PFSK-1 (cell line): ENCODE data around the gene PHF14.

Experiments
- FOXP2 ChIP-seq: optimal IDR thresholded peaks from 2 replicates; pipeline ENCODE3; 2011; ENCODE audit warnings: borderline replicate concordance, control low read depth, inconsistent platforms; ENCODE audit not compliant: insufficient read depth; ENCODE audit errors: extremely low read length, extremely low read depth
- POLR2AphosphoS5 ChIP-seq: IDR thresholded peaks from 2 replicates; pipeline ENCODE4 v1.6.1; 2012; ENCODE audit warnings: low read depth, mild to moderate bottlenecking, control low read depth, low read length, moderate library complexity
- SIN3A ChIP-seq: IDR thresholded peaks from 2 replicates; pipeline ENCODE4 v1.6.1; 2012; ENCODE audit warnings: mild to moderate bottlenecking, low read length, moderate library complexity, borderline replicate concordance; ENCODE audit not compliant: insufficient read depth
- TAF1 ChIP-seq: IDR thresholded peaks from 2 replicates; pipeline ENCODE4 v1.6.1; 2012; ENCODE audit warnings: low read length, control low read depth, borderline replicate concordance; ENCODE audit not compliant: insufficient read depth
- TF ChIP-seq, protein P1 (sequence below), 2 experiments: IDR thresholded peaks; 2 replicates each; pipeline versions ENCODE4 v1.6.1 to v1.8.0; 2011 to 2012; ENCODE audit warnings: low read depth in 2 of 2, low read length in 2 of 2, control low read depth in 1 of 2, inconsistent platforms in 1 of 2, mild to moderate bottlenecking in 1 of 2, moderate library complexity in 1 of 2; ENCODE audit not compliant: insufficient read depth in 1 of 2

The PHF14 gene

GRCh38 chr7:11213266-11213665 is 239.6 kb downstream of the PHF14 start:
- no peak for TF ChIP-seq SIN3A
- TF ChIP-seq FOXP2: no peak
- TF ChIP-seq, protein P1, sequence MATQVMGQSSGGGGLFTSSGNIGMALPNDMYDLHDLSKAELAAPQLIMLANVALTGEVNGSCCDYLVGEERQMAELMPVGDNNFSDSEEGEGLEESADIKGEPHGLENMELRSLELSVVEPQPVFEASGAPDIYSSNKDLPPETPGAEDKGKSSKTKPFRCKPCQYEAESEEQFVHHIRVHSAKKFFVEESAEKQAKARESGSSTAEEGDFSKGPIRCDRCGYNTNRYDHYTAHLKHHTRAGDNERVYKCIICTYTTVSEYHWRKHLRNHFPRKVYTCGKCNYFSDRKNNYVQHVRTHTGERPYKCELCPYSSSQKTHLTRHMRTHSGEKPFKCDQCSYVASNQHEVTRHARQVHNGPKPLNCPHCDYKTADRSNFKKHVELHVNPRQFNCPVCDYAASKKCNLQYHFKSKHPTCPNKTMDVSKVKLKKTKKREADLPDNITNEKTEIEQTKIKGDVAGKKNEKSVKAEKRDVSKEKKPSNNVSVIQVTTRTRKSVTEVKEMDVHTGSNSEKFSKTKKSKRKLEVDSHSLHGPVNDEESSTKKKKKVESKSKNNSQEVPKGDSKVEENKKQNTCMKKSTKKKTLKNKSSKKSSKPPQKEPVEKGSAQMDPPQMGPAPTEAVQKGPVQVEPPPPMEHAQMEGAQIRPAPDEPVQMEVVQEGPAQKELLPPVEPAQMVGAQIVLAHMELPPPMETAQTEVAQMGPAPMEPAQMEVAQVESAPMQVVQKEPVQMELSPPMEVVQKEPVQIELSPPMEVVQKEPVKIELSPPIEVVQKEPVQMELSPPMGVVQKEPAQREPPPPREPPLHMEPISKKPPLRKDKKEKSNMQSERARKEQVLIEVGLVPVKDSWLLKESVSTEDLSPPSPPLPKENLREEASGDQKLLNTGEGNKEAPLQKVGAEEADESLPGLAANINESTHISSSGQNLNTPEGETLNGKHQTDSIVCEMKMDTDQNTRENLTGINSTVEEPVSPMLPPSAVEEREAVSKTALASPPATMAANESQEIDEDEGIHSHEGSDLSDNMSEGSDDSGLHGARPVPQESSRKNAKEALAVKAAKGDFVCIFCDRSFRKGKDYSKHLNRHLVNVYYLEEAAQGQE (IDR thresholded peaks at IDR 0.05; ENCODE audit: insufficient read depth in 1 of 2, low read depth in 2 of 2, low read length in 2 of 2): no peak
- TF ChIP-seq TAF1: no peak
- no peak for TF ChIP-seq POLR2AphosphoS5

DNA sequence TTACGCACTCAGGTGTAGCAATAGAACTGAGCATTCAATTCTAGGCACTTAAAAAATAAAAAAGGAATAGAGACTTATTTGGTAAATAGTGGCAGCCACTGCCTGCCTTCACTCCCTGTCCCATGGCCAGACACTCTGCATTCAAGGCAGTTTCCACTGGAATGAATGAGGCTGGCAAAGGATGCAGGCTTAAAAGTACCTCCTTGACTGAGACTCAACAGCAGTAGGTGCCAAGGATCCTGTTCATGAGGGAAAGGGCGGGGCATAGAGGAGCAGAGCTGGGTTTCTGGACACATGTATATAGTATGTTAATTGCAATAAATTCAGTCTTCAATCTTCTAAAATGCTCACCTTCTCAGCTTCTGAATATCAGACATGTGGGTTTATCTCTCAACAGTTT is 242.6 kb downstream of the PHF14 start:
- TF ChIP-seq POLR2AphosphoS5: no peak
- no peak for TF ChIP-seq FOXP2
- TF ChIP-seq, protein P1 (IDR thresholded peaks at IDR 0.05; ENCODE audit: insufficient read depth in 1 of 2, low read depth in 2 of 2, low read length in 2 of 2): no peak
- TF ChIP-seq TAF1: no peak
- no peak for TF ChIP-seq SIN3A

- no peak for TF ChIP-seq SIN3A
- TF ChIP-seq, protein P1 (IDR thresholded peaks at IDR 0.05; ENCODE audit: insufficient read depth in 1 of 2, low read depth in 2 of 2, low read length in 2 of 2): no peak
- TF ChIP-seq FOXP2: no peak
- TF ChIP-seq TAF1: no peak
These were observed 244.3 kb downstream of the PHF14 start for GRCh38 chr7:11217848-11218565.
